BJ (cell line): ENCODE results near the gene SERPINA5. TPM values are rescaled to one million over a fixed set of nuclear protein-coding genes. Genes with fewer than 3 reads are reported as not detected.

Source experiments
- CTCF ChIA-PET: fragments of 350-600 bp; formaldehyde crosslinking; extraction: SDS; loops from one replicate; lab custom pipeline; 2021; ENCODE audit warnings: antibody characterized with exemption, inconsistent platforms; lab: Yijun Ruan, JAX
- POLR2A ChIA-PET: fragments of 300-600 bp; sonication (Branson Sonifier 250); formaldehyde crosslinking; extraction: SDS; loops from one replicate; lab custom pipeline; 2021; ENCODE audit warnings: antibody characterized with exemption; lab: Charles Lee
- DNase-seq: peaks from one replicate; pipeline ENCODE4 v3.0.0-alpha.2; 2011; ENCODE audit warnings: low read depth
- H3K27me3 ChIP-seq: 2 replicates; pipeline ENCODE4 v1.6.0; 2011; ENCODE audit warnings: low read length; ENCODE audit not compliant: control insufficient read depth, insufficient read depth
- H3K36me3 ChIP-seq: 2 replicates; pipeline ENCODE4 v1.5.1; 2011; ENCODE audit warnings: low read length; ENCODE audit not compliant: control insufficient read depth, insufficient read depth
- H3K4me3 ChIP-seq: 2 replicates; pipeline ENCODE4 v1.5.1; 2011; ENCODE audit warnings: low read depth, mild to moderate bottlenecking, control low read depth, low read length
- CTCF ChIP-seq: IDR thresholded peaks from 2 replicates; pipeline ENCODE4 v1.5.1; 2011; ENCODE audit warnings: low read depth, mild to moderate bottlenecking, control low read depth, inconsistent platforms, low read length, moderate library complexity; ENCODE audit not compliant: insufficient read depth
- polyA plus RNA-seq: library from polyadenylated mRNA; depleted of rRNA; stranded (reverse); fragments of >200 nt; gene quantifications from 2 replicates; pipeline ENCODE4 v1.2.3, GENCODE V29; 2011

SERPINA5 gene
- polyA plus RNA-seq, 1 experiment, result 0.09 TPM

GRCh38 chr14:94548999-94549985, 31.9 kb upstream of the SERPINA5 start:
- peak; percentile 88 for TF ChIP-seq CTCF
- POLR2A ChIA-PET, result no interaction called here
- CTCF ChIA-PET, result interaction anchor here (0.7 to 3.2 kb wide), 29 partner anchors 10 to 839 kb away, joined by 3 to 36 read pairs (median 4); partner anchors contain the start of genes SERPINA12 and SERPINA4
- Histone ChIP-seq H3K27me3 (no peaks in the 10 kb centered on the region), H3K4me3 (no peak overlapping the region), H3K36me3 (no peaks in the 10 kb centered on the region)
- no peak for DNase-seq

- no peaks in the 10 kb centered on the region for H3K36me3 ChIP-seq
- H3K27me3 ChIP-seq, result no peaks in the 10 kb centered on the region
- TF ChIP-seq CTCF, result no peak
- ChIA-PET CTCF (interaction anchor here (0.9 to 3.2 kb wide), 6 partner anchors 10 to 64 kb away, joined by 4 to 36 read pairs (median 8); partner anchors contain the start of gene SERPINA4), POLR2A (no interaction called here)
- DNase-seq, result no peak
- H3K4me3 ChIP-seq, result no peak overlapping the region
These were observed 31.2 kb upstream of the SERPINA5 start for GRCh38 chr14:94550041-94550440.

GRCh38 chr14:94555991-94556390, 25.2 kb upstream of the SERPINA5 start:
- no peak overlapping the region for H3K4me3 ChIP-seq
- ChIA-PET POLR2A (no interaction called here), CTCF (interaction anchor here (0.6 to 1.2 kb wide), 2 partner anchors 10 to 45 kb away, joined by 3 read pairs; no protein-coding TSS in a partner anchor)
- TF ChIP-seq CTCF, result no peak
- no peaks in the 10 kb centered on the region for H3K36me3 ChIP-seq
- DNase-seq, result no peak
- H3K27me3 ChIP-seq, result no peaks in the 10 kb centered on the region

GRCh38 chr14:94557327-94557726, 23.9 kb upstream of the SERPINA5 start:
- H3K36me3 ChIP-seq, result no peaks in the 10 kb centered on the region
- no peak for TF ChIP-seq CTCF
- no peak for DNase-seq
- H3K27me3 ChIP-seq, result no peaks in the 10 kb centered on the region
- ChIA-PET CTCF (interaction anchor here (5.9 kb wide), 1 partner anchor 8 kb away, joined by 36 read pairs; no protein-coding TSS in a partner anchor), POLR2A (no interaction called here)
- no peak overlapping the region for H3K4me3 ChIP-seq

- no peak overlapping the region for H3K4me3 ChIP-seq
- CTCF ChIA-PET, result interaction anchor here (1.6 to 5.9 kb wide), 2 partner anchors 9 kb away, joined by 4 to 36 read pairs; no protein-coding TSS in a partner anchor
- no peaks in the 10 kb centered on the region for H3K27me3 ChIP-seq
- DNase-seq, result no peak
- POLR2A ChIA-PET, result no interaction called here
- no peak for TF ChIP-seq CTCF
- H3K36me3 ChIP-seq, result no peaks in the 10 kb centered on the region
These were observed 22.4 kb upstream of the SERPINA5 start for GRCh38 chr14:94558842-94559241.
